Heart left ventricle (tissue), 16 donors: ENCODE data around the gene WDR48. TPM values are rescaled to one million over a fixed set of nuclear protein-coding genes. Genes with fewer than 3 reads are reported as not detected.
A peak's percentile ranks its signal among the peaks of the same experiment; 100 is the strongest.

Experiments used
- ATAC-seq, 4 donors: fragments of 200-7000 bp; cut with Tn5 transposase; one replicate each; pipeline ENCODE4 v1.9.1; 2020 to 2022; ENCODE audit warnings: moderate library complexity in 4 of 4, mild to moderate bottlenecking in 3 of 4, moderate number of reproducible peaks in 1 of 4
- DNase-seq, 5 donors: peaks; one replicate each; pipeline ENCODE4 v3.0.0-alpha.2; 2020
- H3K27ac ChIP-seq, 12 donors: fragments of 200-600 bp; sonication (generic) in 4 of 12; one replicate each; pipeline versions ENCODE4 v1.5.0 to v1.8.0; 2016 to 2022; ENCODE audit warnings: mild to moderate bottlenecking in 2 of 12
- H3K27me3 ChIP-seq, 9 donors: fragments of 200-600 bp; sonication (generic) in 2 of 9; one replicate each; pipeline versions ENCODE4 v1.5.1 to v1.8.0; 2016 to 2022; ENCODE audit warnings: mild to moderate bottlenecking in 3 of 9
- H3K36me3 ChIP-seq, 9 donors: fragments of 200-600 bp; sonication (generic) in 2 of 9; one replicate each; pipeline versions ENCODE4 v1.5.0 to v1.8.0; 2018 to 2022; ENCODE audit warnings: mild to moderate bottlenecking in 2 of 9
- H3K4me1 ChIP-seq, 12 donors: fragments of 200-600 bp; sonication (generic) in 4 of 12; one replicate each; pipeline versions ENCODE4 v1.5.0 to v1.8.0; 2016 to 2022; ENCODE audit warnings: mild to moderate bottlenecking in 3 of 12
- H3K4me3 ChIP-seq, 12 donors: fragments of 200-600 bp; sonication (generic) in 4 of 12; one replicate each; pipeline versions ENCODE4 v1.5.0 to v1.8.0; 2017 to 2022; ENCODE audit warnings: mild to moderate bottlenecking in 9 of 12, moderate library complexity in 4 of 12
- H3K9me3 ChIP-seq, 12 donors: fragments of 200-600 bp; sonication (generic) in 4 of 12; one replicate each; pipeline versions ENCODE4 v1.5.0 to v1.8.0; 2016 to 2022; ENCODE audit warnings: mild to moderate bottlenecking in 1 of 12
- POLR2A ChIP-seq, 2 donors: fragments of 450-650 bp; IDR thresholded peaks; one replicate each; pipeline ENCODE4 v1.6.1; 2017; ENCODE audit warnings: antibody characterized with exemption in 2 of 2, mild to moderate bottlenecking in 2 of 2, moderate library complexity in 2 of 2
- WGBS, 4 donors: extraction: QIAGEN DNeasy Blood & Tissue Kit in 2 of 4; methylation state at CpG; one replicate each; pipeline versions ENCODE4 v1.1.5 to v1.1.7; 2013 to 2018; 5-methylcytosine and 5-hydroxymethylcytosine counted together
- intact Hi-C, 10 donors: fragments of 100-400 bp; cut with DNase I; formaldehyde crosslinking; loops; one replicate each; pipeline versions ENCODE4 v1.11.1 to v1.14.2; 2022
- polyA plus RNA-seq, 2 donors: library from polyadenylated mRNA; stranded (reverse); fragments of 200-250 nt; gene quantifications; one replicate each; pipeline ENCODE4 v1.2.3, GENCODE V29; 2013
- total RNA-seq, 9 donors: library from RNA; depleted of rRNA in 2 of 9; stranded (reverse); fragments of >200 nt in 2 of 9; fragmentation: NEBNext Ultra II Directional in 3 of 9; extraction: Animal tissue kit (Norgen Biotek cat#: 25700) in 3 of 9; gene quantifications; one replicate each; pipeline versions ENCODE4 v1.1.0 to v1.2.4, GENCODE V29; 2016 to 2023
- TF ChIP-seq, protein P1 (sequence below), 12 donors: fragments of 200-600 bp; sonication (generic) in 4 of 12; IDR thresholded peaks; one replicate each; pipeline versions ENCODE4 v1.5.0 to v1.8.0; 2018 to 2022; ENCODE audit warnings: antibody characterized with exemption in 12 of 12, mild to moderate bottlenecking in 5 of 12
- donor health status: ischemic (EF 13 %, LVEDD 7.1; RV severe dilation, severe dysfunction).
- donor health status: healthy with polysubstance abuse.
- donor health status: DM: no; HTN: yes; CAD: no.
- donor health status: DM: no; HTN: no; CAD: no.
- donor health status: ischemic (EF 25% LVEDD 6.9; RV normal size, moderate dysfunction).
- donor health status: ischemic (EF 25% LVEDD 5.7; RV mildly dilated, moderate dysfunction).
- donor health status: healthy.
- donor health status: DM: yes; HTN: yes; CAD: no.
- donor health status: ischemic (EF 35%, LVEDD 5.7; RV mildly dilated, moderate dysfunction).
- donor health status: nonischemic (EF 11% LVEDD 7.7; RV severe dilation, severe dysfunction).
- donor health status: DM: yes; HTN: yes; CAD: no.
- donor health status: PGD.
- donor health status: ischemic (EF 29% LVEDD 5.4; RV normal size, mild dysfunction).
- donor health status: nonischemic (EF 23%, LVEDD 6.1; RV moderate dilation, normal function).

WDR48 gene
- total and polyA plus RNA-seq, 11 donors = 8.0 to 35.4 (median 22.5) TPM

DNA sequence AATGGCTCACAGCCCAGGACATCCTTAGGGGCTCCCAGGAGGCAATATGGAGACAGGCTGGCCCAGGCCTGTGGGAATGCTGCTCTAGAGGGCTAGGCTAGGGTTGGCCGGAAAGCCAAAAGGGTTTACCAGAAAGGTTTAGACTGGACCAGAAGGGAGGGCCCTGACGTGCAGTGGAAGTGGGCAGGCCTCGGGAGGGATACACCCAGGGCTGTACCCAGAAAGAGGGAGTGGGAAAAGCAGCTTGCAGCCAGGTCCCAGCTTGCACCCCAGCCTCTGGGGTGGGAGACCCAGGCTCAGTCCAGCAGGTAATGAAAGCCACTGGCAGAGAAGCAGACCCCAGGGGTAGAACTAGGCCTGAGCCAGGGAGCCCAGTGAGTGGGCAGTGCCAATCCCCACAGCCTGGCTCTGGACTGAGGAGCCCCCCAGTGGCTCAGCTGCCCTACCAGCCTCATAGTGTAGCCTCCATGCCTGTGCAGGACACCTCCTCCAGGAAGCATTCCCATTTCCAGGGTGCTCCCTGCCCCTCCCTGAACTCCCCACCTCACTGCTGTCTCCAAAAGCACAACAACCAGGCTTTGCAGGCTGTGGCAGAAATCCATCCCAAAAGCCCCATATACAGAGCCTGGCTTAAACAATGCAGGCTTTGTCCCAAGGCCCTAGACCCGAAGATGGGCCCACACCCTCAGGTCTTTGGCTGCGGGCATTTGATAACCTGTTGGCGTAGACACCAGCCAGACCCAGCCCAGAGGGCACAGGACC is 52.2 kb downstream of the WDR48 start:
- Histone ChIP-seq H3K36me3 (peaks cover 0 to 28% (median 22%) of the 10 kb centered on the region in 9 donors), H3K27me3 (no peaks in the 10 kb centered on the region), H3K4me3 (no peak overlapping the region), H3K9me3 (no peaks in the 10 kb centered on the region), H3K4me1 (peaks cover 6 to 60% (median 46%) of the 10 kb centered on the region in 12 donors), H3K27ac (peak overlapping the region in 3 of 12 donors; percentile 1 to 33 (median 29))
- WGBS, 4 donors = 74 to 83% (median 80%) methylated on average over 4 to 6 of the region's 6 CpGs
- TF ChIP-seq POLR2A (IDR thresholded peaks at IDR 0.05) = no peak
- ATAC-seq = no peak
- no peak for DNase-seq
- intact Hi-C loops = loop anchor here in 3 of 10 donors (1.0 to 10.0 kb wide), 2 partner anchors 184 to 281 kb away; partner anchors contain the start of gene SLC25A38 (in 2 of the 3)

DNA sequence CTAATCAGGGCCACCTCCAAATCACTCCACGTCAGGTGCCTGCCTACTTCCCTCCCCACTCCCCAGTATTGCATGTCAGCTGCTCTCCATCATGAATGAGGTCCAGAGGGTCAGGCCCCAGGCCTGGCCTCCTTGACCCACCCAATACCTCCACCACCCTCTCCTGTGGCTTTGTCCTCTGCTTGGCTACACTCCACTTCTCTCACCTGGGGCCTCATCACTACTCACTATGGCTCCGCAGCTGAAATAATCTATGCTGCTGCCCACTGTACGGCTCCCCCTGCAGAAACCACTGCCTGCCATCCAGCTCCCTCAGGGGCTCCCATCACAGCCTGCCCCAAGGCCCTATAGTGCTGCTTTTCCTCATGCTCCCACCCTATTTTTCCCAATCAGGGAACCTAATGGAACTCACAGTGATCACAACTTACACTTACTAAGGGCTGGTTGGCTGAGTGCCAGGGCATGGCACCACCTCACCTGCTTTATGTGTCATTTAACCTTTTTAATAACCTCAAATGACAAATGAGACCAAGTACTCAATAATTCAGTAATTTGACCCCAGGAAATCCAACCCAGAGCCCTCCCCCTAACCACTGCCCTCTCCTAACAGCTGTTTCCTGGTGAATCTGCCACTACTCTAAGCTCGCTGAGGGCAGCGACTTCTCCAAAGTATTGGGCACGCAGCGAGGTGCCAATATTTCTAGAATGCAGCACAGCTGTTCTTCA is 53.3 kb downstream of the WDR48 start:
- DNase-seq (no peak), ATAC-seq (no peak)
- peak overlapping the region in 3 of 12 donors; percentile 23 to 93 (median 33) for H3K27ac ChIP-seq
- peaks cover 6 to 60% (median 46%) of the 10 kb centered on the region in 12 donors for H3K4me1 ChIP-seq
- intact Hi-C loops = loop anchor here in 6 of 10 donors (5.0 to 10.0 kb wide), 6 partner anchors 42 to 280 kb away; partner anchors contain the start of genes SLC25A38 (in 2 of the 6), SCN11A (in 1 of the 6) and WDR48 (in 1 of the 6)
- H3K36me3 ChIP-seq = peaks cover 0 to 16% (median 10%) of the 10 kb centered on the region in 9 donors
- no peaks in the 10 kb centered on the region for H3K9me3 ChIP-seq
- no peaks in the 10 kb centered on the region for H3K27me3 ChIP-seq
- peak overlapping the region in 3 of 12 donors; percentile 94 to 99 (median 96) for H3K4me3 ChIP-seq
- WGBS, 4 donors = 86 to 90% (median 88%) methylated on average over 6 to 7 of the region's 7 CpGs
- no peak for TF ChIP-seq POLR2A (IDR thresholded peaks at IDR 0.05)
- TF ChIP-seq, protein P1, sequence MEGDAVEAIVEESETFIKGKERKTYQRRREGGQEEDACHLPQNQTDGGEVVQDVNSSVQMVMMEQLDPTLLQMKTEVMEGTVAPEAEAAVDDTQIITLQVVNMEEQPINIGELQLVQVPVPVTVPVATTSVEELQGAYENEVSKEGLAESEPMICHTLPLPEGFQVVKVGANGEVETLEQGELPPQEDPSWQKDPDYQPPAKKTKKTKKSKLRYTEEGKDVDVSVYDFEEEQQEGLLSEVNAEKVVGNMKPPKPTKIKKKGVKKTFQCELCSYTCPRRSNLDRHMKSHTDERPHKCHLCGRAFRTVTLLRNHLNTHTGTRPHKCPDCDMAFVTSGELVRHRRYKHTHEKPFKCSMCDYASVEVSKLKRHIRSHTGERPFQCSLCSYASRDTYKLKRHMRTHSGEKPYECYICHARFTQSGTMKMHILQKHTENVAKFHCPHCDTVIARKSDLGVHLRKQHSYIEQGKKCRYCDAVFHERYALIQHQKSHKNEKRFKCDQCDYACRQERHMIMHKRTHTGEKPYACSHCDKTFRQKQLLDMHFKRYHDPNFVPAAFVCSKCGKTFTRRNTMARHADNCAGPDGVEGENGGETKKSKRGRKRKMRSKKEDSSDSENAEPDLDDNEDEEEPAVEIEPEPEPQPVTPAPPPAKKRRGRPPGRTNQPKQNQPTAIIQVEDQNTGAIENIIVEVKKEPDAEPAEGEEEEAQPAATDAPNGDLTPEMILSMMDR (IDR thresholded peaks at IDR 0.05) = no peak

DNA sequence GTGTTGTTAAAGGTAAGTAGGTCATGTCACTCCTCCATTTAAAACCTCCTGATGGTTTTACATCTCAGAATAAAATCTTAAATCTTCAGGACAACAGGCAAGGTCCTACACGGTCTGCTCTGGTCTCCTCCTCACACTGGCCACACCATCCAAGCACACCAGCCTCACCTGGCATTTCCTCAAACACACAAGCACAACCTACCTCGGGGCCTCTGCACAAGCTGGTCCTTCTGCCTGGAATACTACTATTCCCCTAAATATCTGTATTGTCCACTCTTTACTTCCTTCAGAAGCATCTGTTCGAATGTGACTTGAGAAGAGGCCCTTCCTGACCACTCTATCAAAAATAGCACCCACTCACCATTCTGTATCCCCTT is 53.9 kb downstream of the WDR48 start:
- no peaks in the 10 kb centered on the region for H3K9me3 ChIP-seq
- ATAC-seq = no peak
- peaks cover 0 to 11% (median 5%) of the 10 kb centered on the region in 9 donors for H3K36me3 ChIP-seq
- H3K4me1 ChIP-seq = peaks cover 6 to 60% (median 46%) of the 10 kb centered on the region in 12 donors
- no peak for TF ChIP-seq POLR2A (IDR thresholded peaks at IDR 0.05)
- TF ChIP-seq, protein P1 (IDR thresholded peaks at IDR 0.05) = no peak
- intact Hi-C loops = loop anchor here in 6 of 10 donors (2.0 to 10.0 kb wide), 7 partner anchors 42 to 279 kb away; partner anchors contain the start of genes SLC25A38 (in 2 of the 6), SCN11A (in 1 of the 6) and WDR48 (in 1 of the 6)
- H3K27me3 ChIP-seq = no peaks in the 10 kb centered on the region
- WGBS, 4 donors = 69 to 80% (median 74%) methylated on average over 3 of the region's 3 CpGs
- H3K27ac ChIP-seq = peak overlapping the region in 3 of 12 donors; percentile 23 to 97 (median 93)
- DNase-seq = peak in 1 of 5 donors; percentile 2
- peak overlapping the region in 6 of 12 donors; percentile 80 to 99 (median 96) for H3K4me3 ChIP-seq

DNA sequence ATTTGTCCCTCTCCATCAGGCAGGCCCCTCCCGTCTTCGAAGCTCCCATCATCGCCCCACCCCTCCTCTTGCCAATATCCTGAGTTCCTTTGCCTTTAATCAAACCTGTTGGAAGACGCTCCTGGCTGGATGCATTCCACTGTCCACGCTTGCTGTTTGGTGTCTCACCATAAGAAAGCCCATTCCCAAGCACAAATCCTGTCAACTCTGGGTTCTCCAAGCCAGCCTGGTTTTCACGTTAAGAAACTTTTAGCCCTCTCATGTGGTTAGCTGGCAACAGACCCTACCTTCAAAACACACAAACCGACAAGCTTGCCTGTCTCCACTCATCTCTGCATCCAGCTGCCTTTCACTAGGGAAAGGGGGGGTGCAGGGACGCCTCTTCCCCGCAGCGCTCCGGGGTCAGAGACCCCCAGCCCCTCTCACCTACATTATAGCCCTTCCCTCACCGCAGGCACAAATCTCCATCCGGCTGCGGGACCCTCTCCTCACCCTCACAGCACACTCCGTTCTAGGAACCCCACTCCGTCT is 54.5 kb downstream of the WDR48 start:
- peaks cover 0 to 7% (median 2%) of the 10 kb centered on the region in 9 donors for H3K36me3 ChIP-seq
- intact Hi-C loops = loop anchor here in 6 of 10 donors (2.0 to 10.0 kb wide), 7 partner anchors 41 to 278 kb away; partner anchors contain the start of genes SLC25A38 (in 2 of the 6), SCN11A (in 1 of the 6) and WDR48 (in 1 of the 6)
- WGBS, 4 donors = 5 to 8% (median 7%) methylated on average over 16 of the region's 16 CpGs
- no peaks in the 10 kb centered on the region for H3K27me3 ChIP-seq
- ATAC-seq = no peak
- H3K9me3 ChIP-seq = no peaks in the 10 kb centered on the region
- peak overlapping the region; percentile 92 to 99 (median 96) for H3K27ac ChIP-seq
- H3K4me1 ChIP-seq = peaks cover 6 to 55% (median 43%) of the 10 kb centered on the region in 12 donors
- H3K4me3 ChIP-seq = peak overlapping the region; percentile 64 to 99 (median 94)
- DNase-seq = no peak
- TF ChIP-seq, protein P1 (IDR thresholded peaks at IDR 0.05) = no peak
- no peak for TF ChIP-seq POLR2A (IDR thresholded peaks at IDR 0.05)
